Esophagus mucosa (tissue), 1 donor: Measurements from ENCODE around the gene FRMD4B. TPM values are rescaled to one million over a fixed set of nuclear protein-coding genes. Genes with fewer than 3 reads are reported as not detected.

Source experiments
- ATAC-seq: fragments of 200-7000 bp; cut with Tn5 transposase; one replicate; pipeline ENCODE4 v1.9.1; 2020
- total RNA-seq: library from RNA; stranded (reverse); gene quantifications from one replicate; pipeline ENCODE4 v1.2.4, GENCODE V29; 2023
- donor health status: DM: yes; HTN: yes; CAD: no.

Gene FRMD4B
- total RNA-seq, 1 donor from 2014 or later, result 35.1 TPM

- ATAC-seq, result peak; percentile 91
Observed at GRCh38 chr3:69200384-69201068, 185.4 kb downstream of the FRMD4B start.

- no peak for ATAC-seq
Observed at GRCh38 chr3:69199942-69200341, 185.9 kb downstream of the FRMD4B start.

- no peak for ATAC-seq
Observed at GRCh38 chr3:69197922-69198530, 187.9 kb downstream of the FRMD4B start.

GRCh38 chr3:69197455-69197854 is 188.4 kb downstream of the FRMD4B start:
- no peak for ATAC-seq

GRCh38 chr3:69196876-69197275 is 189.0 kb downstream of the FRMD4B start:
- no peak for ATAC-seq

GRCh38 chr3:69194431-69195165 is 191.3 kb downstream of the FRMD4B start:
- no peak for ATAC-seq

- ATAC-seq, result no peak
Observed at GRCh38 chr3:69193749-69194148, 192.1 kb downstream of the FRMD4B start.

- ATAC-seq, result no peak
Observed at GRCh38 chr3:69191516-69191915, 194.4 kb downstream of the FRMD4B start.

GRCh38 chr3:69189487-69189886 is 196.4 kb downstream of the FRMD4B start:
- no peak for ATAC-seq

GRCh38 chr3:69186575-69187093 is 199.3 kb downstream of the FRMD4B start:
- no peak for ATAC-seq

- no peak for ATAC-seq
Observed at GRCh38 chr3:69182588-69183316, 203.1 kb downstream of the FRMD4B start.

- peak; percentile 24 for ATAC-seq
Observed at GRCh38 chr3:69181592-69182211, 204.2 kb downstream of the FRMD4B start.

GRCh38 chr3:69180869-69181591 is 204.9 kb downstream of the FRMD4B start:
- no peak for ATAC-seq

GRCh38 chr3:69179740-69180372 is 206.0 kb downstream of the FRMD4B start:
- no peak for ATAC-seq

GRCh38 chr3:69178838-69179739 is 206.8 kb downstream of the FRMD4B start:
- peak; percentile 70 for ATAC-seq

GRCh38 chr3:69178082-69178481 is 207.8 kb downstream of the FRMD4B start:
- peak; percentile 43 for ATAC-seq

GRCh38 chr3:69174871-69175737 is 210.8 kb downstream of the FRMD4B start:
- ATAC-seq, result no peak

- ATAC-seq, result no peak
Observed at GRCh38 chr3:69174445-69174844, 211.4 kb downstream of the FRMD4B start.

GRCh38 chr3:69172058-69172457 is 213.8 kb downstream of the FRMD4B start:
- no peak for ATAC-seq
